ENCODE data around the gene AAK1. TPM values are rescaled to one million over a fixed set of nuclear protein-coding genes. Genes with fewer than 3 reads are reported as not detected.

The AAK1 gene
- total and polyA plus RNA-seq, 10 of the 15 experiments (the other 5 are each of a cell fraction or from before 2014, with no cell fraction given): 2.9 to 41.4 (median 17.5) TPM

- TF ChIP-seq ZNF687 (IDR thresholded peaks at IDR 0.05): no peak
- no peak for TF ChIP-seq POU2F2 (IDR thresholded peaks at IDR 0.05; ENCODE audit: borderline replicate concordance, low read depth, low read length)
- TF ChIP-seq, protein P1, sequence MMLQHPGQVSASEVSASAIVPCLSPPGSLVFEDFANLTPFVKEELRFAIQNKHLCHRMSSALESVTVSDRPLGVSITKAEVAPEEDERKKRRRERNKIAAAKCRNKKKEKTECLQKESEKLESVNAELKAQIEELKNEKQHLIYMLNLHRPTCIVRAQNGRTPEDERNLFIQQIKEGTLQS (IDR thresholded peaks at IDR 0.05; ENCODE audit: borderline replicate concordance, extremely low read depth, low read depth, low read length): no peak
These were observed 131.1 kb downstream of the AAK1 start (continued) for GRCh38 chr2:69512446-69512845.

DNA sequence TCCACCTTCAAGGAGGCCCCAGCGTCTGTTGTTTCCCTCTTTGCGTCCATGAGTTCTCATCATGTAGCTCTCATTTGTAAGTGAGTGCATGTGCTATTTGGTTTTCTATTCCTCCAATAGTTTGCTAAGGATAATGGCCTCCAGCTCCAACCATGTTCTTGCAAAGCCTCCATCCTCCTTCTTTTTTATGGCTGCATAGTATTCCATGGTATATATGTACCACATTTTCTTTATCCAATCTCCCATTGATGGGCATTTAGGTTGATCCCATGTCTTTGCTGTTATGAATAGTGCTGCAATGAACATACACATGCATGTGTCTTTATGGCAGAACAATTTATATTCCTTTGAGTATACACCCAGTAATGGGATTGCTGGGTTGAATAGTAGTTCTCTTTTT lies 133.3 kb downstream of the AAK1 start:
- intact Hi-C loops (cut with micrococcal nuclease; ENCODE audit: unreplicated experiment): no loop called here
- H3K9ac ChIP-seq (ENCODE audit: control insufficient read depth, insufficient read depth, low read length): no peak overlapping the region
- no peaks in the 10 kb centered on the region for H3K9me3 ChIP-seq (replicated peaks; ENCODE audit: control insufficient read depth, insufficient read depth, low read length)
- no peak overlapping the region for H3K4me2 ChIP-seq (ENCODE audit: control insufficient read depth, insufficient read depth)
- BruUV-seq (replicated peaks): no TSS peak
- H3K4me3 ChIP-seq: no peak overlapping the region
- H2AFZ ChIP-seq (ENCODE audit: control insufficient read depth, low read depth, low read length): no peak overlapping the region
- H3K4me1 ChIP-seq (ENCODE audit: control insufficient read depth, insufficient read depth, low read length): peaks cover 3% of the 10 kb centered on the region; the same call in 1 of the 2 replicates
- no peaks in the 10 kb centered on the region for H3K27me3 ChIP-seq (replicated peaks in 1 of 2; ENCODE audit: control insufficient read depth in 2 of 2, insufficient read depth in 2 of 2, low read length in 1 of 2)
- SMC1A ChIA-PET (ENCODE audit: uncharacterized antibody, unreplicated experiment): no interaction called here
- no peak overlapping the region for H3K27ac ChIP-seq (ENCODE audit: control insufficient read depth, insufficient read depth)
- H3K36me3 ChIP-seq (ENCODE audit: control insufficient read depth in 2 of 2, insufficient read depth in 2 of 2, low read length in 1 of 2): peaks cover 10 to 27% of the 10 kb centered on the region in 2 experiments
- DNase-seq (ENCODE audit: low read depth, low spot score) (no peak), ATAC-seq (no peak), FAIRE-seq (no peak)
- no peaks in the 10 kb centered on the region for H3K79me2 ChIP-seq (ENCODE audit: control insufficient read depth, insufficient read depth, low read length)
- in situ Hi-C loops (cut with MboI): no loop called here
- WGBS (ENCODE audit: insufficient coverage, insufficient replicate concordance, low lambda C conversion rate, missing lambda C conversion rate): 63% methylated on average over 2 of the region's 2 CpGs
- RAD21 ChIA-PET (ENCODE audit: unreplicated experiment): no interaction called here
- POLR2A ChIA-PET: no interaction called here
- H4K20me1 ChIP-seq (ENCODE audit: control insufficient read depth, insufficient read depth): no peaks in the 10 kb centered on the region
- CTCF ChIA-PET: interaction anchor here (1.0 to 1.8 kb wide), 4 partner anchors 55 to 204 kb away, joined by 3 to 4 read pairs (median 4); no protein-coding TSS in a partner anchor
- TF ChIP-seq CBX3 (IDR thresholded peaks at IDR 0.05; ENCODE audit: borderline replicate concordance, low read depth) (no peak), BMI1 (IDR thresholded peaks at IDR 0.05; ENCODE audit: borderline replicate concordance) (no peak), PML (IDR thresholded peaks at IDR 0.05; ENCODE audit: low read length) (no peak), ATF7 (IDR thresholded peaks at IDR 0.05; ENCODE audit: low read depth) (no peak), ZBTB40 (IDR thresholded peaks at IDR 0.05; ENCODE audit: borderline replicate concordance) (no peak), SPI1 (IDR thresholded peaks at IDR 0.05; ENCODE audit: borderline replicate concordance, insufficient read depth, low read depth, low read length) (no peak), MYB (IDR thresholded peaks at IDR 0.05; ENCODE audit: borderline replicate concordance, low read depth, low read length) (no peak)
- TF ChIP-seq, protein P2, sequence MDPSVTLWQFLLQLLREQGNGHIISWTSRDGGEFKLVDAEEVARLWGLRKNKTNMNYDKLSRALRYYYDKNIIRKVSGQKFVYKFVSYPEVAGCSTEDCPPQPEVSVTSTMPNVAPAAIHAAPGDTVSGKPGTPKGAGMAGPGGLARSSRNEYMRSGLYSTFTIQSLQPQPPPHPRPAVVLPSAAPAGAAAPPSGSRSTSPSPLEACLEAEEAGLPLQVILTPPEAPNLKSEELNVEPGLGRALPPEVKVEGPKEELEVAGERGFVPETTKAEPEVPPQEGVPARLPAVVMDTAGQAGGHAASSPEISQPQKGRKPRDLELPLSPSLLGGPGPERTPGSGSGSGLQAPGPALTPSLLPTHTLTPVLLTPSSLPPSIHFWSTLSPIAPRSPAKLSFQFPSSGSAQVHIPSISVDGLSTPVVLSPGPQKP (IDR thresholded peaks at IDR 0.05; ENCODE audit: low read depth, low read length): no peak

All from GM12878 (cell line).